IPS-15b (cell line): Measurements from ENCODE around the gene ASCC3.
"Not testable (repeated sequence)": the region's sequence is repeated elsewhere in the genome, so short reads cannot be mapped to it uniquely, and the experiment has no call there.

Experiments used
- H3K27me3 ChIP-seq: one replicate; pipeline ENCODE4 v1.6.1; 2013; ENCODE audit warnings: low read length; ENCODE audit not compliant: control insufficient read depth, insufficient read depth
- H3K36me3 ChIP-seq: one replicate; pipeline ENCODE4 v1.6.1; 2013; ENCODE audit warnings: low read length; ENCODE audit not compliant: control insufficient read depth, insufficient read depth
- H3K4me1 ChIP-seq: one replicate; pipeline ENCODE4 v1.6.1; 2013; ENCODE audit warnings: mild to moderate bottlenecking, low read length; ENCODE audit not compliant: control insufficient read depth, insufficient read depth
- H3K4me3 ChIP-seq: one replicate; pipeline ENCODE4 v1.5.1; 2013; ENCODE audit warnings: low read depth, low read length
- H3K9ac ChIP-seq: one replicate; pipeline ENCODE4 v1.6.1; 2013; ENCODE audit warnings: low read depth, mild to moderate bottlenecking, low read length
- H3K9me3 ChIP-seq: one replicate; pipeline ENCODE4 v1.6.1; 2013; ENCODE audit warnings: mild to moderate bottlenecking, low read length; ENCODE audit not compliant: control insufficient read depth, insufficient read depth

Gene ASCC3

DNA sequence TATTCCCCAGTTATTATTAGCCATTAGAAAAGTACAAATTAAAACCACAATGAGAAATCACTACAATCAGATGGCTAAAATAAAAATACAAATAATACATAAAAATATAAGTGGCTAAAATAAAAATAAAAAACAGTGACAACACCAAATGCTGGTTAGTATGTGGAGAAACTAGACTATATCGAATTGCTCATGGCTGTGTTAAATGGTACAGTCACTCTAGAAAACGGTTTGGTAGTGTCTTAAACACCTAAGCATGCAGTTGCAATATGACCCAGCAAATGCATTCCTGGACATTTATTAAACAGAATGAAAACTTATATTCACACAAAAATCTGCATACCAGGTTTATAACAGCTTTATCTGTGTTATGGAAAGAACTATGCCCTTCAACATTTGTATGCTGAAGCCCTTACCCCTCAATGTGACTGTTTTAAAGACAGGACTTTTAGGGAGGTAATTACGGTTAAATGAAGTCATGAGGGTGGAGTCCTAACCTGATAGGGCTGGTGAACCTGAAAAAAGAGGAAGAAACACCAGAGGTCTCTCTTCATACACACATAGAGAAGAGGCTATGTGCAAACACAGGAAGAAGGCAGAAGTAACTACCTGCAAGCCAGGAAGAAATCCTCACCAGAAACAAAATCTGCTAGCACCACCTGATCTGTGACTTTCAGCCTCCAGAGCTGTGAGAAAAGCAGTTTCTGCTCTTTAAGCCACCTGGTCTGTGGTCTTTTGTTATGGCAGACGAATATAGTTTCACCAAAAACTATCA lies 84.9 kb downstream of the ASCC3 start:
- Histone ChIP-seq H3K36me3 (no peaks in the 10 kb centered on the region), H3K9ac (no peak overlapping the region), H3K4me3 (no peak overlapping the region)

DNA sequence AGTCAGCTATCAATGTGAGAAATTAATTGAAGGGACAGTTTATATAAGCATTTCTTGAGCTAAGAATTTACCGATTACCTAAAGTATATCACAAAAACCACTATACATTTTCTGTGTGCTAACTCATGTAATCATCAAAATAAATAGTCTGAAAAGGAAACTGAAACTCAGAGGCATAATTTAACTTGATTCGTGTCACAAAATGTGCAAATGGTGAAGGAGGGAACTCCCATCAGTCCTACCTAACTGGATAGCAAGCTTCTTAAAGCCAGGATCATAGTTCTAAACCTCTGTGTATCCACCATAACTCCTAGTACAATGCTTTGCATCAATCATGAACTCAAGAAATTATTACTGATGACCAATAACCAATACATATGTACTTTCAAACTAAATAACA lies 91.0 kb downstream of the ASCC3 start:
- H3K9ac ChIP-seq = no peak overlapping the region
- H3K27me3 ChIP-seq = no peaks in the 10 kb centered on the region
- no peaks in the 10 kb centered on the region for H3K4me1 ChIP-seq
- H3K36me3 ChIP-seq = no peaks in the 10 kb centered on the region
- no peaks in the 10 kb centered on the region for H3K9me3 ChIP-seq
- no peak overlapping the region for H3K4me3 ChIP-seq

More for the DNA sequence above, 84.9 kb downstream of the ASCC3 start:
- H3K9me3 ChIP-seq = no peaks in the 10 kb centered on the region
- H3K4me1 ChIP-seq = no peaks in the 10 kb centered on the region
- no peaks in the 10 kb centered on the region for H3K27me3 ChIP-seq

GRCh38 chr6:100785982-100786381 lies 95.1 kb downstream of the ASCC3 start:
- H3K4me3 ChIP-seq = no peak overlapping the region
- H3K36me3 ChIP-seq = no peaks in the 10 kb centered on the region
- no peaks in the 10 kb centered on the region for H3K4me1 ChIP-seq
- no peak overlapping the region for H3K9ac ChIP-seq
- no peaks in the 10 kb centered on the region for H3K9me3 ChIP-seq
- H3K27me3 ChIP-seq = no peaks in the 10 kb centered on the region

DNA sequence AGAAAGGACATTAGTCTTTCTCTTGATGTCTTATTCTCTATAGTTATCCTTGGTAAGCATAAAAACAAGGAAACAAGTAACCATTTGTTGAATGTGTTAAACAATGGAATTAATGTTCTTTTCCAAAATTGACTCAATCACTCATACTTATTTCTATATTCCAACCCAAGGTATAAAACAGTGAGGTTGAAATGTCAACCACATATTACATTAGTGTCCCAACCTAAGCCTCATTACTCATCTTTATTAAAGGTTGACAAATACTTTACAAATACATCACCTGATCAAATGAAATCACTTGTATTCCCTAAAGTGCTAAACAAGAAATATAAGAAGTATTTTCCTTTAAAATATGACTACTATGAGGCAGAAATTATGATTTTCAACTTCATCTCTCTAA lies 100.5 kb downstream of the ASCC3 start:
- Histone ChIP-seq H3K9me3 (no peaks in the 10 kb centered on the region), H3K36me3 (no peaks in the 10 kb centered on the region), H3K4me1 (no peaks in the 10 kb centered on the region), H3K9ac (no peak overlapping the region), H3K27me3 (no peaks in the 10 kb centered on the region), H3K4me3 (no peak overlapping the region)

- H3K36me3 ChIP-seq = no peaks in the 10 kb centered on the region
- no peak overlapping the region for H3K4me3 ChIP-seq
- no peaks in the 10 kb centered on the region for H3K27me3 ChIP-seq
- H3K4me1 ChIP-seq = no peaks in the 10 kb centered on the region
- no peaks in the 10 kb centered on the region for H3K9me3 ChIP-seq
- H3K9ac ChIP-seq = no peak overlapping the region
Observed at GRCh38 chr6:100775667-100776066, 105.5 kb downstream of the ASCC3 start.

DNA sequence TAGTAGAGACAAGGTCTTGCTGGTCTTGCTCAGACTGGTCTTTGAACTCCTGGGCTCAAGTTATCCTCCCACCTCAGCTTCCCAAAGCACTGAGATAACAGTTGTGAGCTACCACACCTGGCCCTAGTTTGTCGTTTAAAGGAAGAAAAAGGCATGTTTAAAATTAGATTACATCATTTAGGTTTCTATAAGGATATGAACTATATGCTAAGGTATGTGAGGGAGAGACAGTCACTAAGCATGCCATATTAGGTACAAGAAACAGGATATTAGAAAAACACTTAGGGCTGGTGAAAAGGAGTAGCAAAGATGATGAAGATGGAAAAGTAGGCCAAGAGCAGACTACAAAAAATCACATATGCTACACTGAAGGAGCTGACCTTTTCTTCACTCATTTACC lies 106.4 kb downstream of the ASCC3 start:
- no peak overlapping the region for H3K9ac ChIP-seq
- no peaks in the 10 kb centered on the region for H3K27me3 ChIP-seq
- no peak overlapping the region for H3K4me3 ChIP-seq
- no peaks in the 10 kb centered on the region for H3K9me3 ChIP-seq
- no peaks in the 10 kb centered on the region for H3K36me3 ChIP-seq
- H3K4me1 ChIP-seq = no peaks in the 10 kb centered on the region

DNA sequence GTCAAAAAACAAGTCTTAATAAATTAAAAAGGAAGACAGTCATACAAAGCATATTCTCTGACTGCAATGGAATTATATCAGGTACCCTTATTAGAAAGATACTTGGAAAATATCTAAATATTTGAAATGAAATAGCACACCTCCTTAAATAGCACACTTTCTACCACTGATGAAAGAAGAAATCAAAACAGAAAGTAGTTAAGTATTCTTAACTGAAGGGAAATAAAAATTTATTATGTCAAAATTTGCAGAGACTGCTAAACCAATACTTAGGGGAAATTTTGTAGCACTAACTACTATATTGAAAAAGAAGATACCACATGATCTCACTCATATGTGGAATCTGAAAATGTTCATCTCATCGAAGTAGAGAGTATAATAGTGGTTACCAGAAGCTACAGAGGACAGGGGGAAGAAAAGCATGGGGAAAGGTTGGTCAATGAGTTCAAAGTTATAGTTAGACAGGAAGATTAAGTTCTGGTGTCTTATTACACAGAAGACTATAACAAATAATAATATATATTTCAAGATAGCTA lies 112.2 kb downstream of the ASCC3 start:
- Histone ChIP-seq H3K4me3 (no peak overlapping the region), H3K36me3 (peaks cover 3% of the 10 kb centered on the region), H3K9ac (no peak overlapping the region), H3K27me3 (no peaks in the 10 kb centered on the region), H3K4me1 (peaks cover 6% of the 10 kb centered on the region), H3K9me3 (no peaks in the 10 kb centered on the region)

DNA sequence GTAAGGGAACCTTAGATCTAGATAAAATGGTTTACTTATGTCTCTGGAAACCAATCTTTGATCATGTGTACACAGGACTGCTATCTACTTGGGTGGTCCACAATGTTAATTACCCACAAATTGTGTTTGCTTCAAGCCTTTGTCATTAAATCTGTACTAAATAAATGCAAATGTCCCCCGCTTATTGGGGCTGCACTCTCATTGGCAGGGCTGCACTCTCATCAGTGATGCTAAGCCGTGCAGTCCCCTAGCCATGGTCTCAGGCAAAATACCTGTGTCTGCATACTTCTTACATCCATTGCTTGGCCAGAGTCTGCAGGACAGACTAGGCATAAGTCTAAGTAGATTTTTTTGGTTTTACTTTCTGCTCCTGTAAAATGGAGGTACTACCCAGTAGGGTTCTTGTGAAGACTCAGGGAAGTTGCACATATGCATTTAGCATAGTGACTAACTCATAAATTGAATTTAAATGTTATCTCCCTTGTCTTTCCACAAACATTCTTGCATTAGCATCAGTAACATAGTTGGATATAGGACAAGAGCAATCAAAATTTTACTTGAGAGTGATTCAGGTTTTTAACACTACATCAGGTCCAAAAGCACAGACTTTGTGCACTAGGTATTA lies 117.4 kb downstream of the ASCC3 start:
- Histone ChIP-seq H3K4me1 (peaks cover 20% of the 10 kb centered on the region), H3K4me3 (no peak overlapping the region), H3K9me3 (no peaks in the 10 kb centered on the region), H3K36me3 (peaks cover 3% of the 10 kb centered on the region), H3K27me3 (no peaks in the 10 kb centered on the region), H3K9ac (no peak overlapping the region)

DNA sequence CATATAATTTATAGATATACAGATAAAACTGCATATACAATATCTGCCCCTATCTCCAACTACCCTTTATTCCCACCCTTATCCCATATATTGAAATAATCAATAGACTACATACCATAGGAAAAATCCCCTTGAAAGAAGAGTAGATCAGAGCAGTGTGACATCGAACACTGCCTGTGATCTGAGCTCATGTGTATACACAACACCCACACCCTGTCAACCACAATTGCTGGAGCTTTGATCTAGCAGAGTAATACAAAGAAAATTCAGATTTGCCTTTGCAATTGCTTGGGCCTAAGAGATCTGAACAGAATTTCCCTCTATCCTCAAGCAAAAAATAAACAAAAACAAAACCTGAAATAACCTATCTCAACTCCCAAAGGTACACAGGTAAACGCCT lies 119.3 kb downstream of the ASCC3 start:
- Histone ChIP-seq H3K36me3 (peaks cover 3% of the 10 kb centered on the region), H3K27me3 (no peaks in the 10 kb centered on the region), H3K9me3 (no peaks in the 10 kb centered on the region), H3K4me3 (no peak overlapping the region), H3K4me1 (peaks cover 20% of the 10 kb centered on the region), H3K9ac (no peak overlapping the region)

- not testable (repeated sequence) for H3K9ac ChIP-seq, H3K27me3 ChIP-seq, H3K9me3 ChIP-seq, H3K36me3 ChIP-seq, H3K4me3 ChIP-seq, H3K4me1 ChIP-seq
Observed at GRCh38 chr6:100758386-100758785, 122.7 kb downstream of the ASCC3 start.

- Histone ChIP-seq H3K9me3 (no peaks in the 10 kb centered on the region), H3K36me3 (no peaks in the 10 kb centered on the region), H3K27me3 (no peaks in the 10 kb centered on the region), H3K4me1 (no peaks in the 10 kb centered on the region), H3K9ac (no peak overlapping the region), H3K4me3 (no peak overlapping the region)
Observed at GRCh38 chr6:100753421-100753820, 127.7 kb downstream of the ASCC3 start.

- H3K4me3 ChIP-seq = no peak overlapping the region
- no peaks in the 10 kb centered on the region for H3K9me3 ChIP-seq
- H3K36me3 ChIP-seq = no peaks in the 10 kb centered on the region
- H3K27me3 ChIP-seq = no peaks in the 10 kb centered on the region
- no peak overlapping the region for H3K9ac ChIP-seq
- no peaks in the 10 kb centered on the region for H3K4me1 ChIP-seq
Observed at GRCh38 chr6:100751590-100751989, 129.5 kb downstream of the ASCC3 start.
